Measurements from ENCODE around the gene ICOSLG. TPM values are rescaled to one million over a fixed set of nuclear protein-coding genes. Genes with fewer than 3 reads are reported as not detected.
A peak's percentile ranks its signal among the peaks of the same experiment; 100 is the strongest.
"Not testable (repeated sequence)": the region's sequence is repeated elsewhere in the genome, so short reads cannot be mapped to it uniquely, and the experiment has no call there.

Gene ICOSLG
- total and polyA plus RNA-seq, 4 donors = 1.6 to 4.0 (median 2.7) TPM

DNA sequence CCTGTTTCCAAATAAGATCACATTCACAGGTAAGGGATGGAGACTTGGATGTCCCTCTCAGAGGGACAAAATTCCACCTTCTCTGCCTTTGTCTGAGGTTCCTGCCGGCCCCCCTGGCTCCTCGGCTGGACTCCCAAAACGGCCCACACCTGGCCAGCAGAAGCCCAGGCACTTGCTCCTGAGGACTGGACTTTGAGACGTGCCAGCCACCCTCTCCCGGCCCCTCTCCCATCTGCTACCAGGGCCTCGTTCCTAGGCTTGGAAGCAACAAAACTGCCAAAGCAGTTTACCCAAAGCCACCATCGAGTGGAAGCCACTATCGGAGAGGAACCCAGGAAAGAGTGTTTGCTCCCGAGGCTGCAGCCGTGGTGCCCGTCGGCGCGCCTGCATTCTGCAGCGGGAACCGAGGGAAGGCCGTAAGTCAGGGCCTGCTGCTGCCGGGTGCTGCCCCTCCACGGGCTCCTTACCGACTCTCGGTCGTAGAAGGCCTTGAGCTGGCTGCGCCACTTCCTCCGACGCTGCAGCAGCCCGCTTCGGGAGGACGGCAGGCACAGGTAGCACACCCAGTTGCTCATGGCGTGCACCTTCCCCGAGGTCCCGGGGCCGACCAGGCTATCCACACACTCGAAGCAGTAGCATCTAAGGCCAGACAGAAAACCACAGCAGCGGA, 17.4 kb upstream of the ICOSLG start:
- ATAC-seq (ENCODE audit: insufficient read depth, low FRiP score) = no peak
- peaks cover 0 to 6% (median 0%) of the 10 kb centered on the region in 5 donors for H3K4me1 ChIP-seq (ENCODE audit: control insufficient read depth in 5 of 5, insufficient read depth in 5 of 5, low read length in 5 of 5)
- DNase-seq = no peak
- WGBS, 2 donors = 90 to 93% methylated on average over 34 of the region's 34 CpGs
- peaks cover 0 to 7% (median 0%) of the 10 kb centered on the region in 4 donors for H3K9me3 ChIP-seq (ENCODE audit: control insufficient read depth in 4 of 4, insufficient read depth in 3 of 4, low read length in 3 of 4)
- no peaks in the 10 kb centered on the region for H3K36me3 ChIP-seq (ENCODE audit: control insufficient read depth in 4 of 4, insufficient read depth in 4 of 4, low read length in 4 of 4)
- TF ChIP-seq, protein P1, sequence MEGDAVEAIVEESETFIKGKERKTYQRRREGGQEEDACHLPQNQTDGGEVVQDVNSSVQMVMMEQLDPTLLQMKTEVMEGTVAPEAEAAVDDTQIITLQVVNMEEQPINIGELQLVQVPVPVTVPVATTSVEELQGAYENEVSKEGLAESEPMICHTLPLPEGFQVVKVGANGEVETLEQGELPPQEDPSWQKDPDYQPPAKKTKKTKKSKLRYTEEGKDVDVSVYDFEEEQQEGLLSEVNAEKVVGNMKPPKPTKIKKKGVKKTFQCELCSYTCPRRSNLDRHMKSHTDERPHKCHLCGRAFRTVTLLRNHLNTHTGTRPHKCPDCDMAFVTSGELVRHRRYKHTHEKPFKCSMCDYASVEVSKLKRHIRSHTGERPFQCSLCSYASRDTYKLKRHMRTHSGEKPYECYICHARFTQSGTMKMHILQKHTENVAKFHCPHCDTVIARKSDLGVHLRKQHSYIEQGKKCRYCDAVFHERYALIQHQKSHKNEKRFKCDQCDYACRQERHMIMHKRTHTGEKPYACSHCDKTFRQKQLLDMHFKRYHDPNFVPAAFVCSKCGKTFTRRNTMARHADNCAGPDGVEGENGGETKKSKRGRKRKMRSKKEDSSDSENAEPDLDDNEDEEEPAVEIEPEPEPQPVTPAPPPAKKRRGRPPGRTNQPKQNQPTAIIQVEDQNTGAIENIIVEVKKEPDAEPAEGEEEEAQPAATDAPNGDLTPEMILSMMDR (IDR thresholded peaks at IDR 0.05; ENCODE audit: control extremely low read depth, extremely low read depth) = no peak
- no peak overlapping the region for H3K27ac ChIP-seq (ENCODE audit: low read depth in 1 of 2, low read length in 1 of 2)
- no peaks in the 10 kb centered on the region for H3K27me3 ChIP-seq (ENCODE audit: control insufficient read depth in 3 of 3, insufficient read depth in 3 of 3, low read length in 2 of 3)
- no peak overlapping the region for H3K4me3 ChIP-seq
- no peak overlapping the region for H3K9ac ChIP-seq (ENCODE audit: insufficient read depth in 1 of 2, low read length in 2 of 2)

DNA sequence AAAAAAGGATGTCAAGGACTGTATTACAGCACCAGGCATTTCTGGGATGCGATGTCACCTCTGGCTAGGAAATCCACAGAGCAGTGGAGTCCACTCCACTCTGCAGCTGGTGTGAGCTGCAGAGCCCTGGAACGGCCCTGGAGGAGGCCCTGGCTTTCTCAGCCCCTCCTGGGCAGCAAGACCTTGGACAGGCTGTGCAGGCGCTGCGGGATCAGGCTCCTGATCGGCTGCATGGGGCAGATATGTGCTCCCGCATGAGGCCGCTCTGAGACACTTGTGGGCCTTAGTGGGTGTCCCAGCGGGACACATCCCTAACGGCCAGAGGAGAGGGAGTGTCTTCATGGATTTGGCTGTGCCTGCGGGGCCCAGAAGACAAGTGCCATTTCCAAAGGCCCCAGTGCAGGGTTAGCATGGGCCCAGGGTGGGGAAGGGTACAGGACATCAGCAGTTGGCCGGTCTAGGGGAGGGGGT, 14.8 kb upstream of the ICOSLG start:
- Histone ChIP-seq H3K9ac (ENCODE audit: insufficient read depth in 1 of 2, low read length in 2 of 2) (no peak overlapping the region), H3K36me3 (ENCODE audit: control insufficient read depth in 4 of 4, insufficient read depth in 4 of 4, low read length in 4 of 4) (no peaks in the 10 kb centered on the region), H3K27ac (ENCODE audit: low read depth in 1 of 2, low read length in 1 of 2) (no peak overlapping the region), H3K27me3 (ENCODE audit: control insufficient read depth in 3 of 3, insufficient read depth in 3 of 3, low read length in 2 of 3) (no peaks in the 10 kb centered on the region), H3K4me3 (no peak overlapping the region), H3K9me3 (ENCODE audit: control insufficient read depth in 4 of 4, insufficient read depth in 3 of 4, low read length in 3 of 4) (peaks cover 0 to 7% (median 0%) of the 10 kb centered on the region in 4 donors), H3K4me1 (ENCODE audit: control insufficient read depth in 5 of 5, insufficient read depth in 5 of 5, low read length in 5 of 5) (peaks cover 0 to 5% (median 0%) of the 10 kb centered on the region in 5 donors)
- TF ChIP-seq, protein P1 (IDR thresholded peaks at IDR 0.05; ENCODE audit: control extremely low read depth, extremely low read depth) = no peak
- WGBS, 2 donors = 89 to 94% methylated on average over 11 of the region's 11 CpGs
- ATAC-seq (ENCODE audit: insufficient read depth, low FRiP score) = no peak
- DNase-seq = peak in 1 of 3 donors; percentile 16

DNA sequence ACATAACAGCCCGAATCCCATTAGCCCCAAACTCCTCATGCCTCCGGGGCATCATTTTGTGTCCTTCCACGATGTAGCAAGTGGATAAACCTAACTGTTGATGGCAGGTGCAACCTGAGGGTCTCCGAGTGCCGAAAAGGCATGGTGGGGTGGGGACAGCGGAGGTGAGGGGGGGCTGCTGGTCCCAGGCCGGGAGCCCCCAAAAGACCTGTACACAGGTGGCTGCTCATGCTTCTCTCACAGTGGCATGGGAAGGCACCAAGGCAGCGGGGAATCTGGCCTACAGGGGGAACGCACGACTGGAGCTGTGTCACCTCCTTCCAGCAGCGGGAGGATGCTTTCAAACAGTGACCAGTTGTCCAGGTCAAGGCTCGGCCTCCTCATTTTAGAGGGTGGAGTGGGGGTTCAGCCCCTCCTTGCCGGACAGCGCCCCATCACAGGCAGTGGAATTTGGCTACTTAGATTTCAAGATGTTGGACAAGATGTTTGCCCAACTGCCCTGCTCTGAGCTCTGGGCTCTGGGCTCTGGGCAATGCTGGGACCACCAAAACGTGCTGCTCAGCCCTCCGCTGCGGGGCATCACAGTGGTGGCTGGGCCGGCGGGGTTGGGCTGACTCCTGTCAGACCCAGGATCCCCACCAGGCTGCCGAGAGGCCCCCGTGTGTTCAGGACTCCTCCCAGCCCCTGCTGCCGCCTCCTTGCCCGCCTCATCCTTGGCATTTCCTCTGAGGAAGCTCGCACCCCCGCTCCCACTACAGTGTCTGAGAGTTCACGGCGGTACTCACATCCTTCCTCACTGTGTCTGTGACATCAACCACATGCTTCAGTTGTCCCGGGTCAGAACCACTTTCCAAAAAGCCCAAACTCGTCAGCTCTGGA, 13.3 kb upstream of the ICOSLG start:
- peaks cover 0 to 5% (median 0%) of the 10 kb centered on the region in 5 donors for H3K4me1 ChIP-seq (ENCODE audit: control insufficient read depth in 5 of 5, insufficient read depth in 5 of 5, low read length in 5 of 5)
- no peak overlapping the region for H3K27ac ChIP-seq (ENCODE audit: low read depth in 1 of 2, low read length in 1 of 2)
- no peak overlapping the region for H3K4me3 ChIP-seq
- no peak overlapping the region for H3K9ac ChIP-seq (ENCODE audit: insufficient read depth in 1 of 2, low read length in 2 of 2)
- H3K9me3 ChIP-seq (ENCODE audit: control insufficient read depth in 4 of 4, insufficient read depth in 3 of 4, low read length in 3 of 4) = peaks cover 0 to 4% (median 0%) of the 10 kb centered on the region in 4 donors
- no peaks in the 10 kb centered on the region for H3K36me3 ChIP-seq (ENCODE audit: control insufficient read depth in 4 of 4, insufficient read depth in 4 of 4, low read length in 4 of 4)
- H3K27me3 ChIP-seq (ENCODE audit: control insufficient read depth in 3 of 3, insufficient read depth in 3 of 3, low read length in 2 of 3) = no peaks in the 10 kb centered on the region
- 57 to 60% methylated on average over 29 of the region's 29 CpGs for WGBS, 2 donors
- TF ChIP-seq, protein P1 (IDR thresholded peaks at IDR 0.05; ENCODE audit: control extremely low read depth, extremely low read depth) = no peak
- ATAC-seq (ENCODE audit: insufficient read depth, low FRiP score) (no peak), DNase-seq (peak in 2 of 3 donors; percentile 16 to 44)

DNA sequence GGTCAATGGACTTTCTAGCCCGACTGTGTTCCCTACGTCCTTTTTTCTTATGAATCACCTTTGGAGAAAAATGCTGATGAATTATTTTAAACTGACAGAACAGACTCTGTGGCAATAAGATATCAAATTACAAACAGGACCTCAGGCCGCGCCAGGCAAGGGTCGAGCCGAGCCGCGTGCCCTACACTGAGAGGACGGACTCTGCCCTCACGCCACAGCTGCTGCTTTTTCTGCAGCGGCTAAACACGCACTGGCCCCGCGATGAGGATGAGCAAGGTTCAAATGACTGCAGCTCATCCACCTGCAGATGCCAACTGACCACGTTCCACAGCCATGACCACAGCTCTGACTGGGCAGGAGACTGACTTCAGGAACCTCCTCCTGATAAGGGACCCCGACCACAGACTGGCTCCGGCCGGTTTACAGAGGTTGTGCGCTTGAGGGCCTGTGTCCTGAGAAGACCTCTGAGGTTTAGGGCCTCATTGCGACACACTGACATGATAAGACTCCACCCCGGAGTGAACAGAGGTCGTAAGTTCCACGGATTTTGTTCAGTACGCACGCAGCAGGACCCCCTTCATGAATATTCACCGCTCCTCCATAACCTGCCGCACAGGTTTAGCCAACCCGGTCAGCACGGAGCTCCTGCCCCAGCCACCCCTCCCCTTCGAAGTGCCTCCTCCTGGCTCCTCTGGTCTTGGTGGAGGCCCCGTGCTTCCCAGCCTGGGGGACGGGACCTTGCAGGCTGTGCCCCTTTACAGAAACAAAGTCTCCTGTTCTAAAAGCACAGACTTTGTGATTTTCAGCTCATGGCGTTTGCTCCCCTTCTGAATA, 8.7 kb upstream of the ICOSLG start:
- no CpG with 5 or more reads among the region's 33 CpGs for WGBS, 2 donors
- not testable (repeated sequence) for H3K27ac ChIP-seq (ENCODE audit: low read depth in 1 of 2, low read length in 1 of 2); H3K27me3 ChIP-seq (ENCODE audit: control insufficient read depth in 3 of 3, insufficient read depth in 3 of 3, low read length in 2 of 3); H3K4me3 ChIP-seq; H3K9ac ChIP-seq (ENCODE audit: insufficient read depth in 1 of 2, low read length in 2 of 2); H3K4me1 ChIP-seq (ENCODE audit: control insufficient read depth in 5 of 5, insufficient read depth in 5 of 5, low read length in 5 of 5); H3K36me3 ChIP-seq (ENCODE audit: control insufficient read depth in 4 of 4, insufficient read depth in 4 of 4, low read length in 4 of 4); DNase-seq; H3K9me3 ChIP-seq (ENCODE audit: control insufficient read depth in 4 of 4, insufficient read depth in 3 of 4, low read length in 3 of 4); ATAC-seq (ENCODE audit: insufficient read depth, low FRiP score)

DNA sequence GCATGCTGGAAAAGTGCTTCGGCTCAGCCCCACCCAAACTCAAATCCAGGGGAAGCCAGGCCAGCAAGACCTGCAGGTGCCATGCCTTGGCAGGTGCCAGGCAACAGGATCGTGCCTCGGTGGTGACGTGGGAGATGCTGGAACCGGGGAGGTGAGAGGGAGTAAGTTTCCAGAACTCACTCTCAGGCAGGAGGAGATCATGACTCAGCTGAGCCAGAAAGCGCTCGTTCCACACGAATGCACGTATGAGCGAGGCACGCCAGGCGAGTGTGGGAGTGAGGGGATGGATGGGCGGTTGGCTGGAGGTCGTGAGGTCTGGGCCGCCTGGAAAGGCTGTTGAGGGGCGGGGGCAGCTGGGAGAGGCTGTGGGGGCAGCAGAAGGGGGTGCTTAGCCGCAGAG, 7.2 kb upstream of the ICOSLG start:
- not testable (repeated sequence) for H3K27ac ChIP-seq (ENCODE audit: low read depth in 1 of 2, low read length in 1 of 2); H3K4me1 ChIP-seq (ENCODE audit: control insufficient read depth in 5 of 5, insufficient read depth in 5 of 5, low read length in 5 of 5); H3K4me3 ChIP-seq; H3K9ac ChIP-seq (ENCODE audit: insufficient read depth in 1 of 2, low read length in 2 of 2); H3K27me3 ChIP-seq (ENCODE audit: control insufficient read depth in 3 of 3, insufficient read depth in 3 of 3, low read length in 2 of 3); H3K9me3 ChIP-seq (ENCODE audit: control insufficient read depth in 4 of 4, insufficient read depth in 3 of 4, low read length in 3 of 4); H3K36me3 ChIP-seq (ENCODE audit: control insufficient read depth in 4 of 4, insufficient read depth in 4 of 4, low read length in 4 of 4); ATAC-seq (ENCODE audit: insufficient read depth, low FRiP score); DNase-seq
- WGBS, 2 donors = no CpG with 5 or more reads among the region's 17 CpGs

Measured in lung (tissue), 12 donors.